SK-N-MC (cell line): ENCODE measurements around the gene TAF1A.

Source experiments
- DNase-seq: peaks from one replicate; pipeline ENCODE4 v3.0.0-alpha.2; 2011; ENCODE audit warnings: low read depth, low spot score
- H3K27ac ChIP-seq: fragments of 200-600 bp; sonication (generic); 2 replicates; pipeline ENCODE4 v1.5.1; 2016; ENCODE audit warnings: mixed run types
- H3K36me3 ChIP-seq: fragments of 200-600 bp; sonication (generic); 2 replicates; pipeline ENCODE4 v1.6.1; 2017; ENCODE audit warnings: antibody characterized with exemption, low read length, mixed read lengths; ENCODE audit not compliant: insufficient read depth
- H3K4me3 ChIP-seq: fragments of 200-600 bp; sonication (generic); 2 replicates; pipeline ENCODE4 v1.5.1; 2016
- H3K9ac ChIP-seq: fragments of 200-600 bp; sonication (generic); 2 replicates; pipeline ENCODE4 v1.8.0; 2017; ENCODE audit warnings: mixed run types, mixed read lengths; ENCODE audit not compliant: insufficient read length
- H3K9me3 ChIP-seq: fragments of 200-600 bp; sonication (generic); 2 replicates; pipeline ENCODE4 v1.6.1; 2017; ENCODE audit warnings: low read depth, mild to moderate bottlenecking, antibody characterized with exemption, low read length, moderate library complexity, mixed read lengths
- EZH2 ChIP-seq: fragments of 200-600 bp; sonication (generic); IDR thresholded peaks from one replicate; pipeline ENCODE4 v1.6.1; 2017; ENCODE audit warnings: antibody characterized with exemption
- FOXP2 ChIP-seq: optimal IDR thresholded peaks from 2 replicates; pipeline ENCODE3; 2011; ENCODE audit warnings: mild to moderate bottlenecking, moderate library complexity; ENCODE audit not compliant: insufficient read depth; ENCODE audit errors: extremely low read length, control extremely low read depth
- POLR2AphosphoS5 ChIP-seq: IDR thresholded peaks from 2 replicates; pipeline ENCODE4 v1.6.1; 2012; ENCODE audit warnings: mild to moderate bottlenecking, low read depth, low read length, borderline replicate concordance

The TAF1A gene

DNA sequence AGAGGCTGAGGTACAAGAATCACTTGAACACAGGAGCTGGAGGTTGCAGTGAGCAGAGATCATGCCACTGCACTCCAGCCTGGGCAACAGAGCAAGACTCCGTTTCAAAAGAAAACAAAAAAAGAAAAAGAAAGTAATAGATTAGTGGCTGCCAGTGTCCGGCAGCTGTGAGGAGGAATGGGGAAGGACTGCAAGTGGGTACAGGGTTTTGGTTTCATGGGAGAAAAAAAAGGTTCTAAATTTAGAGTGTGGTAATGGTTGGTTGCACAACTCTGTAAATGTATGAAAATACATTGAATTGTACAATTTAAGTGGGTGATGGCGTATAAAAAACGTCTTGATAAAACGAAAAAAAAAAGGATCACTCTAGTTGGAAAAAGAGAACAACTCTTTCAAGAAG is 6.7 kb downstream of the TAF1A start:
- Histone ChIP-seq H3K36me3 (peaks cover 61% of the 10 kb centered on the region), H3K9me3 (no peaks in the 10 kb centered on the region), H3K27ac (no peak overlapping the region), H3K4me3 (no peak overlapping the region), H3K9ac (no peak overlapping the region)
- DNase-seq, result no peak
- TF ChIP-seq FOXP2 (no peak), EZH2 (no peak), POLR2AphosphoS5 (no peak)

DNA sequence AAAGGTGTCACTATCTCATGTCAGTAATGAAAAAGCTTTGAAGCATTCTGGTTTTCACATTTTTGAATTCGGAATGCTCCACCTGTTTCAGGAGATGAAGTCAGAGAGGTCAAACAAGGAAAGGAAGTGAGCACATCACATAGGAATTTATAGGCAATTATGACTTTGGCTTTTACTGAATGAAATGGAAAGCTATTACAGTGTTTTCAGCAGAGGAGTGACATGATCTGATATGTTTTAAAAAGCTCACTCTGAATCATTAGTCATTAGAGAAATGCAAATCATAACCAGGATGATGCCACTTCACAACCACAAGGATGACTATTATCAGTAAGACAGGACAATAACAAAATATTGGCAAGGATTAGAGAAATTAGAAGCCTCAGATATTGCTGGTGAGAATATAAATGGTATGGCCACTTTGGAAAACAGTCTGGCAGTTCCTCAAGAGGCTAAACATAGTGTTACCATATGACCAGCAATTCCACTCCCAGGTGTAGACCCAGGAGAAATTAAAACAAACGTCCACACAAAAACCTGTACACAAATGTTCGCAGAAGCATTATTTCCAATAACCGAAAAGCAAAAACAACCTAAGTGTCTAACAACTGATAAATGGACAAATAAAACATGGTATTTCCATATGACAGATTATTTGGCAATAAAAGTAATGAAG is 7.5 kb downstream of the TAF1A start:
- Histone ChIP-seq H3K36me3 (peaks cover 57% of the 10 kb centered on the region), H3K4me3 (no peak overlapping the region), H3K9ac (no peak overlapping the region), H3K9me3 (no peaks in the 10 kb centered on the region), H3K27ac (no peak overlapping the region)
- no peak for DNase-seq
- TF ChIP-seq FOXP2 (no peak), EZH2 (no peak), POLR2AphosphoS5 (no peak)

DNA sequence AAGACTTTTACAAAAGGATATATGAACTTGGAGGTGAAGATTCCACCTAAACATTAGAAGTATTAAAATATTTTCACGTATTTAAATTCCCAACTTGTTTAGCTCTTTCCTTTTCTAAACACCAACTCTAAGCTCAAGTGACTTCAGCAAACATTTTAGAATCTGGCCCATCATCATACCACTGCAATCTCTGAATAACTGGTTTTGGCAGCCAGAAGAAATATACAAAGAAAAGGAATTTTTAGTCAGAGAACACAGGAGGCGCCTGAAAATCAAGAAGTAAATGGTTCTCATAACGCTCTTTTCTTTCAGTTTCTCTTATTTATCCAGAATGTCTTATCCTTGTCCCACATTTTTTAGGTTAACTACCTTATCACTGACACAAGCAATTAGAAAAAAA is 10.4 kb downstream of the TAF1A start:
- Histone ChIP-seq H3K9me3 (no peaks in the 10 kb centered on the region), H3K9ac (no peak overlapping the region), H3K36me3 (peaks cover 53% of the 10 kb centered on the region), H3K27ac (no peak overlapping the region), H3K4me3 (no peak overlapping the region)
- no peak for DNase-seq
- no peak for TF ChIP-seq POLR2AphosphoS5
- no peak for TF ChIP-seq EZH2

DNA sequence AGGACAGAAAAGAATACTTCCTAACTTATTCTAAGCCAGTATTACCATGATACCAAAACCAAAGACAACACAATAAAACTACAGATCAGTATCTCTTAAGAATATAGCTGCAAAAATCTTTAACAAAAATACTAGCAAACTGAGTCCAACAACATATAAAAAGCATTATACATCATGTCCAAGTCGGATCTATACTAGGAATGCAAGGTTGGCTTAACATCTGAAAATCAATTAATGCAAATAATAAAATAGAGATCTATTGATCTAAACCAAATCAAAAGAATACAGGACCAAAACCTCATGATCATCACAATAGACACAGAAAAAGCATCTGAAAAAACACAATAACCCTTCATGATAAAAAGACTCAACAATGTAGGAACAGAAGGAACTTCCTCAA is 18.9 kb downstream of the TAF1A start:
- Histone ChIP-seq H3K9ac (no peak overlapping the region), H3K4me3 (no peak overlapping the region), H3K9me3 (no peaks in the 10 kb centered on the region; the same call in 1 of the 2 replicates), H3K27ac (no peak overlapping the region), H3K36me3 (peaks cover 77% of the 10 kb centered on the region)
- DNase-seq, result no peak
- TF ChIP-seq FOXP2 (no peak), EZH2 (no peak), POLR2AphosphoS5 (no peak)

DNA sequence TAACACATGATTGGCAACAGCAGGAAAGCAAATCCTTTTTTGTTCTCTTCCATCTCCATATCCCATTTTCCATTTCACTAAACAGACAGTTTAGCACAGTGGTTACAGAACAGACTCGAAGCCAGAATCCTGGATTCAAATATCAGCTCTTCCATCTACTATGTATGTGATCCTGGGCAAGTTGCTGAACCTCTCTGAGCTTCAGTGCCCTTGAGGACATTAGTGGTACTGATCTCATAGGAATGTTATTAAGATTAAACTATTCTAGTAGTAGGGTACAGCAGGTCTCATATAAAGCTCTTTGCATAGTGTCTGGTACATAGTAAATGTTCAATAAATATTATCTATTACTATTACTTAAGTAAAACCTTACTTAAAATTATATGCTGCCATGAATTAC is 28.1 kb downstream of the TAF1A start:
- H3K27ac ChIP-seq, result no peak overlapping the region
- H3K36me3 ChIP-seq, result peaks cover 54% of the 10 kb centered on the region
- no peak overlapping the region for H3K4me3 ChIP-seq
- H3K9me3 ChIP-seq, result no peaks in the 10 kb centered on the region
- DNase-seq, result no peak
- no peak overlapping the region for H3K9ac ChIP-seq
- TF ChIP-seq FOXP2 (no peak), EZH2 (no peak), POLR2AphosphoS5 (no peak)

- no peak overlapping the region for H3K27ac ChIP-seq
- no peak for DNase-seq
- H3K36me3 ChIP-seq, result peaks cover 48% of the 10 kb centered on the region
- H3K4me3 ChIP-seq, result no peak overlapping the region
- no peak for TF ChIP-seq POLR2AphosphoS5
- no peak for TF ChIP-seq FOXP2
- no peak for TF ChIP-seq EZH2
- H3K9me3 ChIP-seq, result no peaks in the 10 kb centered on the region
- H3K9ac ChIP-seq, result no peak overlapping the region
These were observed 32.2 kb downstream of the TAF1A start for GRCh38 chr1:222557574-222557973.

DNA sequence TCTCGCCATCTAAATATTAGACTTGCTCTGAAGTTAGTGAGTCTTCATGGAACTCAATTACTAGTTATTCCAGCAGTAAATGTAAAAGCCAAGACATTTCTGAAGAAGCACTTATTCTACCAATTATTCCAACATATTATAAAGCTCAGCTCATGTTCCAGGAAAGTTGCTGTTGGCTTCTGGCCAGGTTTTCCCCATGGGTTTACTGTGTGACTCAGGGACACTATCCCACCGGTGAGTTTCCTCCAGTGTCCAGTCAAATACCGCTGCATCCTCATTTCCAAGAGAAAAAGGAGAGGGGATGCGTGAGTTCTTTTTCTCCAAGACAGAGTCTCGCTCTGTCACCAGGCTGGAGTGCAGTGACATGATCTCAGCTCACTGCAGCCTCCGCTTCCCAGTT is 32.6 kb downstream of the TAF1A start:
- Histone ChIP-seq H3K36me3 (peaks cover 44% of the 10 kb centered on the region), H3K9me3 (no peaks in the 10 kb centered on the region), H3K9ac (no peak overlapping the region), H3K27ac (no peak overlapping the region), H3K4me3 (no peak overlapping the region)
- DNase-seq, result no peak
- no peak for TF ChIP-seq FOXP2
- TF ChIP-seq POLR2AphosphoS5, result no peak
- TF ChIP-seq EZH2, result no peak

DNA sequence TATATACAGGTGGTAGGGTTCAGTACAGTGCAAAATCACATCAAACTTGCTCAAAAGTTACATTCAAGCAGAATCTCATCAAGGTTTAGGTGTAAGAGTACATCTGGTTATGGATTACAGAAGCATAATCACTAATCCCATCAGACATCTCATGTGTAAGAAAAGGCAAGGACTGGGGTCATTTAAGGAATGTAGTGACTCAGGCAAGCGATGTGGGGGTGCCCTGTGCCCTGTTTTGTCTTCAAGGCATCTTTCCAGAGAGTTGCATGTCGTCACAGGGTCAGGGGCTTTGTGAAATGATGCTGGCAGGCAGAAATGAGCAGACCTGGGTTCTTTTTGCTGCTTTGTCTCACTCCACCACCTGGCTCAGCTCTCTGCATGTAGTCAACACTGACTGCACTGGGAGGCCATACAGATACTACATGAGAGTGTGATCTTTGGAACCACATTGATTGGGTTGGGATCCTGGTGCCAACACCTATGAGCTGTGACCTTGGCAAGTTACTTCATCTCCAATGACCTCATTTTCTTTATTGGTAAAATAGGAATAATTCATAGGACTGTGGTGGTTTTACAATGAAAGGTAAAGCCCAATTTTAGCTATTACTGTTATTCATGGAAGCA is 33.6 kb downstream of the TAF1A start:
- Histone ChIP-seq H3K9me3 (no peaks in the 10 kb centered on the region), H3K36me3 (peaks cover 36% of the 10 kb centered on the region), H3K4me3 (no peak overlapping the region), H3K9ac (no peak overlapping the region), H3K27ac (no peak overlapping the region)
- TF ChIP-seq POLR2AphosphoS5, result no peak
- no peak for TF ChIP-seq FOXP2
- no peak for TF ChIP-seq EZH2
- DNase-seq, result no peak

- Histone ChIP-seq H3K9me3 (no peaks in the 10 kb centered on the region), H3K27ac (no peak overlapping the region), H3K9ac (no peak overlapping the region), H3K4me3 (no peak overlapping the region), H3K36me3 (peaks cover 17% of the 10 kb centered on the region; the same call in 1 of the 2 replicates)
- TF ChIP-seq EZH2, result no peak
- no peak for TF ChIP-seq POLR2AphosphoS5
- no peak for TF ChIP-seq FOXP2
- DNase-seq, result no peak
These were observed 35.6 kb downstream of the TAF1A start for GRCh38 chr1:222554177-222554576.
